Loucy (cell line): Measurements from ENCODE around the gene NKPD1.

Source experiments
- H2AFZ ChIP-seq: fragments of 200-600 bp; sonication (generic); 2 replicates; pipeline ENCODE4 v1.6.0; 2016; ENCODE audit warnings: antibody characterized with exemption, mild to moderate bottlenecking, low read length, moderate library complexity
- H3F3A ChIP-seq: fragments of 200-600 bp; 2 replicates; pipeline ENCODE4 v1.6.0; 2016; ENCODE audit warnings: antibody characterized with exemption, low read depth, mild to moderate bottlenecking
- H3K27me3 ChIP-seq: fragments of 200-600 bp; sonication (generic); 2 replicates; pipeline ENCODE4 v1.6.1; 2014; ENCODE audit warnings: low read length, mild to moderate bottlenecking; ENCODE audit not compliant: insufficient read depth, poor library complexity, severe bottlenecking
- H3K36me3 ChIP-seq: fragments of 200-600 bp; sonication (generic); 2 replicates; pipeline ENCODE4 v1.6.1; 2016; ENCODE audit warnings: low read length; ENCODE audit not compliant: insufficient read depth
- H3K4me1 ChIP-seq: fragments of 200-600 bp; sonication (generic); 2 replicates; pipeline ENCODE4 v1.5.1; 2014; ENCODE audit warnings: low read length, mild to moderate bottlenecking; ENCODE audit not compliant: insufficient read depth, poor library complexity, severe bottlenecking
- H3K4me2 ChIP-seq: fragments of 200-600 bp; sonication (generic); 2 replicates; pipeline ENCODE4 v1.6.0; 2014; ENCODE audit warnings: antibody characterized with exemption, low read length, low read depth, mild to moderate bottlenecking; ENCODE audit not compliant: poor library complexity, severe bottlenecking
- H3K4me3 ChIP-seq: fragments of 200-600 bp; sonication (generic); 2 replicates; pipeline ENCODE4 v1.5.1; 2014; ENCODE audit warnings: low read length, mild to moderate bottlenecking, mixed read lengths; ENCODE audit not compliant: poor library complexity, severe bottlenecking
- H3K79me2 ChIP-seq: fragments of 200-600 bp; sonication (generic); 2 replicates; pipeline ENCODE4 v1.6.1; 2014; ENCODE audit warnings: low read length; ENCODE audit not compliant: insufficient read depth
- H3K9ac ChIP-seq: fragments of 200-600 bp; sonication (generic); 2 replicates; pipeline ENCODE4 v1.6.0; 2014; ENCODE audit warnings: mild to moderate bottlenecking, low read depth, low read length, moderate library complexity; ENCODE audit not compliant: poor library complexity, severe bottlenecking
- H3K9me2 ChIP-seq: fragments of 200-600 bp; sonication (generic); replicated peaks from 2 replicates; pipeline ENCODE4 v1.6.1; 2016; ENCODE audit warnings: low read depth, low read length, mixed read lengths
- H3K9me3 ChIP-seq: fragments of 200-600 bp; sonication (generic); 2 replicates; pipeline ENCODE4 v1.6.1; 2014; ENCODE audit warnings: mild to moderate bottlenecking, antibody characterized with exemption, low read length, low read depth; ENCODE audit not compliant: insufficient read depth
- H4K20me1 ChIP-seq: fragments of 200-600 bp; sonication (generic); 2 replicates; pipeline ENCODE4 v1.6.0; 2014; ENCODE audit warnings: antibody characterized with exemption, low read length, mild to moderate bottlenecking; ENCODE audit not compliant: insufficient read depth, poor library complexity, severe bottlenecking
- CTCF ChIP-seq: fragments of 200-600 bp; sonication (generic); conservative IDR thresholded peaks from 2 replicates; pipeline ENCODE4 v1.5.1; 2014; ENCODE audit warnings: mild to moderate bottlenecking, antibody characterized with exemption, low read length
- EZH2phosphoT487 ChIP-seq: fragments of 200-600 bp; IDR thresholded peaks from 2 replicates; pipeline ENCODE4 v1.6.1; 2018; ENCODE audit warnings: antibody characterized with exemption, mild to moderate bottlenecking, moderate library complexity, borderline replicate concordance

Gene NKPD1

GRCh38 chr19:45112111-45112827, 48.5 kb downstream of the NKPD1 start:
- Histone ChIP-seq H3K4me3 (no peak overlapping the region), H2AFZ (no peak overlapping the region), H4K20me1 (peaks cover 10% of the 10 kb centered on the region), H3K9me2 (no peaks in the 10 kb centered on the region), H3K79me2 (peaks cover 85% of the 10 kb centered on the region), H3K27me3 (no peaks in the 10 kb centered on the region), H3F3A (no peaks in the 10 kb centered on the region), H3K9ac (no peak overlapping the region), H3K4me1 (peaks cover 9% of the 10 kb centered on the region), H3K4me2 (no peak overlapping the region), H3K9me3 (no peaks in the 10 kb centered on the region), H3K36me3 (peaks cover 17% of the 10 kb centered on the region; the same call in 1 of the 2 replicates)
- TF ChIP-seq EZH2phosphoT487: no peak
- TF ChIP-seq CTCF: peak; percentile 51
